ENCODE data around the gene LRRK2. TPM values are rescaled to one million over a fixed set of nuclear protein-coding genes. Genes with fewer than 3 reads are reported as not detected.
"Not testable (repeated sequence)": the region's sequence is repeated elsewhere in the genome, so short reads cannot be mapped to it uniquely, and the experiment has no call there.

Gene LRRK2
- total and polyA plus RNA-seq, 8 donors = 3.8 to 515 (median 6.5) TPM

DNA sequence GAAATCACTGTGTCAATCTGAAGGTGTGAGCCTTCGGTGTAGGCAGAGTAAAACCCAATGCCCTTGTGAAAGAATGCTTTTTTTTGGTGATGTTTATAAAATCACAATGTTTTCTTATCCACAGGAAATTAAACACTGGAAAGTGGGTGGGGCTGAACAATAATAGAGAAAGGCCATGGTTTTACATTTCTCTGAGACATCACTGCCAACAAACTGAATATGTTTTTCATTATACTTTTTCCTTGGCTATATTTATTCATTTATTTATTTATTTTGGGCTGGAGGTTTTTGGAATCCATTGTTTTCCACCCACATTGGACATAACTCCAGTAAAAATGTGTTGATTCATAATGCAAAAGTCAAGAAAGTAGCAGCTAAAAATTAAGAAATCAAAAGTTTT is 16.9 kb downstream of the LRRK2 start:
- Histone ChIP-seq H3K36me3 (peaks cover 0 to 57% of the 10 kb centered on the region in 2 donors), H3K9me3 (no peaks in the 10 kb centered on the region), H3K27ac (no peak overlapping the region), H3K4me3 (no peak overlapping the region), H3K4me1 (peaks cover 0 to 7% of the 10 kb centered on the region in 2 donors), H3K27me3 (no peaks in the 10 kb centered on the region)
- TF ChIP-seq, protein P1, sequence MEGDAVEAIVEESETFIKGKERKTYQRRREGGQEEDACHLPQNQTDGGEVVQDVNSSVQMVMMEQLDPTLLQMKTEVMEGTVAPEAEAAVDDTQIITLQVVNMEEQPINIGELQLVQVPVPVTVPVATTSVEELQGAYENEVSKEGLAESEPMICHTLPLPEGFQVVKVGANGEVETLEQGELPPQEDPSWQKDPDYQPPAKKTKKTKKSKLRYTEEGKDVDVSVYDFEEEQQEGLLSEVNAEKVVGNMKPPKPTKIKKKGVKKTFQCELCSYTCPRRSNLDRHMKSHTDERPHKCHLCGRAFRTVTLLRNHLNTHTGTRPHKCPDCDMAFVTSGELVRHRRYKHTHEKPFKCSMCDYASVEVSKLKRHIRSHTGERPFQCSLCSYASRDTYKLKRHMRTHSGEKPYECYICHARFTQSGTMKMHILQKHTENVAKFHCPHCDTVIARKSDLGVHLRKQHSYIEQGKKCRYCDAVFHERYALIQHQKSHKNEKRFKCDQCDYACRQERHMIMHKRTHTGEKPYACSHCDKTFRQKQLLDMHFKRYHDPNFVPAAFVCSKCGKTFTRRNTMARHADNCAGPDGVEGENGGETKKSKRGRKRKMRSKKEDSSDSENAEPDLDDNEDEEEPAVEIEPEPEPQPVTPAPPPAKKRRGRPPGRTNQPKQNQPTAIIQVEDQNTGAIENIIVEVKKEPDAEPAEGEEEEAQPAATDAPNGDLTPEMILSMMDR (IDR thresholded peaks at IDR 0.05) = no peak
- no peak for ATAC-seq
- no peak for DNase-seq
- intact Hi-C loops (cut with DNase I) = no loop called here

DNA sequence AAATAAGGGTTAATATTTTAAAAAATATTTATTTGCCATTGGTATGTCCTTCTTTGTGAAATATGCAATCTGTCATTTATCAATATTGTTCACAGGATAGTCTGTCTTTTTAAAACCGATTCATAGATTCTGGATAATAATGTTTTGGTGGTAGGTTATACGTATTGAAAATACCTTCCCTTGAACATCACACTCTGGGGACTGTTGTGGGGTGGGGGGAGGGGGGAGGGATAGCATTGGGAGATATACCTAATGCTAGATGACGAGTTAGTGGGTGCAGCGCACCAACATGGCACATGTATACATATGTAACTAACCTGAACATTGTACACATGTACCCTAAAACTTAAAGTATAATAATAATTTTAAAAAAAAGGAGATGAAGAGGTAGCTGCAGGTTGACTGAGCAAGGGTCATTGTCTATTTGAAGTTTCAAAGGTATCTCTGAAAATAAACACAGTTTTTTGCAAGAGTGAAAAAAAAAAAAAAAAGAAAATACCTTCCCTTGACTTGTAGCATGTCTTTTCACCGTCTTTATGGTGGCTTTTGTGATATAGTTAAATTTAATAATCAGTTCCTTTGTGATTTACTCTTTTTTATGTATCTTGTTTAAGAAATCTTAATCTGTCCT is 19.8 kb downstream of the LRRK2 start:
- H3K36me3 ChIP-seq = peaks cover 0 to 46% of the 10 kb centered on the region in 2 donors
- ATAC-seq; H3K27me3 ChIP-seq; H3K9me3 ChIP-seq; H3K4me1 ChIP-seq; H3K27ac ChIP-seq; DNase-seq; intact Hi-C loops (cut with DNase I); H3K4me3 ChIP-seq: not testable (repeated sequence)

DNA sequence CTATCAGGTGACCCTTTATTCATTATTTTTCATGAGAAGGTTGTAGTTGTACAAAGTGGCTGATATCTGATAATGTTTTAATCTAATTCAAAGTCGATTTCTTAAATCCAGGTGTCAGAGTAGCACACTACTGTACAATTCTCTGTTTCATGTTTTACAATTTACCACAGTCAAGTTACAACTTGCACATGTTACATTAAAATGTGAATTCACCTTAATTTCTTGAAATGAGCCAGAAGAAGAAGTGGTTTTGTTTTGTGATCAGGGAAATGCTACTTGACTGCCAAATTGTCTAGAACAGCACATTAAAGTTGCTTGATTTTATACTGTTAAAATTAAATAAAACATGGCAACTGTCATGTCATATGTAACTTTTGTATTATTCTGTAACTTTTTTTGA is 23.2 kb downstream of the LRRK2 start:
- DNase-seq (no peak), ATAC-seq (no peak)
- intact Hi-C loops (cut with DNase I) = no loop called here
- Histone ChIP-seq H3K9me3 (no peaks in the 10 kb centered on the region), H3K4me1 (no peaks in the 10 kb centered on the region), H3K36me3 (peaks cover 0 to 61% of the 10 kb centered on the region in 2 donors), H3K4me3 (no peak overlapping the region), H3K27me3 (no peaks in the 10 kb centered on the region), H3K27ac (no peak overlapping the region)
- TF ChIP-seq, protein P1 (IDR thresholded peaks at IDR 0.05) = no peak

DNA sequence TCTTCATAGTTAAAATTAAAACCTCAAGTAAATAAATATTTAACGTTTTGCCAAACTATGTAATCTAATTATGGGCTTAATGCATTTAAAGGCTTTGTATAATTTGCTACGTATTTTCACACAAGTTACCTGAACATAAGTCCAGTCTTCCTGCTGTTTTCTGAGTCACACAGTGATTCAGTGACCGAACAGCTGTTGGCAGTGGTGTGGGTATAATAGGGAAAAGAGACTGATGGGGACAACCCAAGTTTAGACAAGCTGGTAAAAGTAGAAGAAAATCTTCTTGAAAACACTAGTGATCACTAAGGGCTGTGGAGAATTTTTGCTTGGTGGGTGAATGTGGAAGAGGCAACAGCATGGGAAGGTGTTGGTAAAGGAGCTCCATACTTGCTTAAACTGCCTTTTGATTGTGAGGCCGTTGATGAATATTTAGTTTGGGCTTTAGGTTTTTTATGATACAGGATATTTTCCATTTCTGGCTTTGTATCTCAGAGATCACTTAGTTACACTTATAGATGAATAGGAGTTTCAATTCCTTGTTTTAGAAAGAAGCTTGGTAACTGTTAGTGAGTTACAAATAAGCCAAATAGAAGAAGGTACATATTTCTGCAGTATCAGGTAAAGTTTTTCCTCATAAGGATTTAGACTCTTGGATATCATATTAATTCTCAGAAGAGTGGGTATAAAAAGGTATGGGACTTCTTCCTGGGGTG is 23.9 kb downstream of the LRRK2 start:
- ATAC-seq (peak; percentile 6), DNase-seq (no peak)
- peaks cover 0 to 62% of the 10 kb centered on the region in 2 donors for H3K36me3 ChIP-seq
- no peaks in the 10 kb centered on the region for H3K27me3 ChIP-seq
- H3K4me3 ChIP-seq = no peak overlapping the region
- no peak overlapping the region for H3K27ac ChIP-seq
- H3K9me3 ChIP-seq = no peaks in the 10 kb centered on the region
- TF ChIP-seq, protein P1 (IDR thresholded peaks at IDR 0.05) = no peak
- no peaks in the 10 kb centered on the region for H3K4me1 ChIP-seq
- intact Hi-C loops (cut with DNase I) = no loop called here

DNA sequence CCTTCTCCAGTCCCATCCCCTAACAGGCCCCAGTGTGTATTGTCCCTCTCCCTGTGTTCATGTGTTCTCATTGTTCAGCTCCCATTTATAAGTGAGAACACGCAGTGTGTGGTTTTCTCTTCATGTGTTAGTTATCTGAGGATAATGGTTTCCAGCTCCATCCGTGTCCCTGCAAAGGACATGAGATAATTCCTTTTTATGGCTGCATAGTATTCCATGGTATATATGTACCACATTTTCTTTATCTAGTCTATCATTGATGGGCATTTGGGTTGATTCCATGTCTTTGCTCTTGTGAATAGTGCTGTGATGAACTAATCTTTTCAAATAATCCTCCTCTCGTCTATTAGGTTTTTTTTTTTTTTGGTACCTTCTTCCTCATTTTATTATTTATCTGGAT is 25.9 kb downstream of the LRRK2 start:
- DNase-seq; H3K4me1 ChIP-seq; H3K4me3 ChIP-seq; H3K9me3 ChIP-seq; ATAC-seq; intact Hi-C loops (cut with DNase I); H3K27ac ChIP-seq; H3K27me3 ChIP-seq: not testable (repeated sequence)
- H3K36me3 ChIP-seq = peaks cover 0 to 69% of the 10 kb centered on the region in 2 donors

DNA sequence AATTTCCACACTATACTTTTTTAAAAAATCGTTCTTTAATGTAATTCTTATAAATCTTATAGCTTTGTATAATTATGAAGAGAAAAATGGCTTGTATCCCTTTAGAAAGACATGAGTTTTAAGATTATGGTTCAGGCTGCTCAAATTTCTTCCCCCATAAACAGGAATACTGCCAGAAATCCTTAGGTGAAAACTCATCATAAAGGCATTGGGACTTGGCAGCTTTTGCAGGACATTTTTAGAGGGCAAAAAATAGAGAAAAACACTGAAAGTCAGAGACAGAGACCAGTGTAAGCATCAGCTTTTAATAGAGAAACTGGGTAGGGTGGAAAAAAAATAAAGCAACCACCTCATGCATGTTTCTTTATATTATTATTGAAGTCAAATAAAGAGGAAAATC is 29.1 kb downstream of the LRRK2 start:
- ATAC-seq = no peak
- Histone ChIP-seq H3K4me1 (no peaks in the 10 kb centered on the region), H3K27me3 (no peaks in the 10 kb centered on the region), H3K9me3 (no peaks in the 10 kb centered on the region), H3K36me3 (peaks cover 0 to 90% of the 10 kb centered on the region in 2 donors), H3K27ac (no peak overlapping the region), H3K4me3 (no peak overlapping the region)
- no peak for DNase-seq
- intact Hi-C loops (cut with DNase I) = no loop called here
- TF ChIP-seq, protein P1 (IDR thresholded peaks at IDR 0.05) = no peak

Measured in left lung (tissue), 10 donors.